Endothelial cell of umbilical vein (primary cell): ENCODE data around the gene MOK. TPM values are rescaled to one million over a fixed set of nuclear protein-coding genes. Genes with fewer than 3 reads are reported as not detected.

Source experiments
- BruUV-seq: library from RNA; stranded (reverse); fragments of 400-500 nt; replicated peaks from 2 replicates; lab custom pipeline; 2021; lab: Mats Ljungman, UMichigan
- CTCF ChIA-PET: fragments of 300-600, 350-600 bp; sonication (Branson Sonifier 250); formaldehyde crosslinking; loops from one replicate; lab custom pipeline; 2021; ENCODE audit warnings: antibody characterized with exemption, inconsistent platforms; lab: Charles Lee
- POLR2A ChIA-PET: fragments of 300-600, 350-600 bp; sonication (Branson Sonifier 250); formaldehyde crosslinking; loops from one replicate; lab custom pipeline; 2021; ENCODE audit warnings: antibody characterized with exemption, inconsistent platforms; lab: Charles Lee
- DNase-seq: peaks from one replicate; pipeline ENCODE4 v3.0.0-alpha.2; 2011; ENCODE audit warnings: low read depth, low spot score
- FAIRE-seq: peaks from 2 replicates; lab custom pipeline; 2011; peaks lifted over from hg19 to GRCh38; lab: Jason Lieb, UNC
- H2AFZ ChIP-seq: 2 replicates; pipeline ENCODE4 v1.6.0; 2012; ENCODE audit warnings: low read depth, low read length, control low read depth, inconsistent platforms
- H3K27ac ChIP-seq: 2 replicates; pipeline ENCODE4 v1.5.1; 2011; ENCODE audit warnings: low read depth, mild to moderate bottlenecking, control low read depth, low read length, moderate library complexity; ENCODE audit not compliant: insufficient read depth
- H3K27me3 ChIP-seq, 2 experiments: 2 replicates each; pipeline versions ENCODE4 v1.6.0 to v1.6.1; 2011; ENCODE audit warnings: low read length in 2 of 2, mixed read lengths in 1 of 2; ENCODE audit not compliant: control insufficient read depth in 2 of 2, insufficient read depth in 2 of 2
- H3K36me3 ChIP-seq, 2 experiments: 2 replicates in 1 of 2; 3 replicates in 1 of 2; pipeline ENCODE4 v1.5.1; 2011; ENCODE audit warnings: low read length in 2 of 2, mild to moderate bottlenecking in 1 of 2, moderate library complexity in 1 of 2; ENCODE audit not compliant: control insufficient read depth in 2 of 2, insufficient read depth in 2 of 2; ENCODE audit errors: extremely low read depth in 1 of 2
- H3K4me1 ChIP-seq: 3 replicates; pipeline ENCODE4 v1.5.1; 2011; ENCODE audit warnings: mild to moderate bottlenecking, low read length; ENCODE audit not compliant: control insufficient read depth, insufficient read depth; ENCODE audit errors: extremely low read depth
- H3K4me2 ChIP-seq: 2 replicates; pipeline ENCODE4 v1.6.1; 2011; ENCODE audit warnings: low read length, control low read depth, mixed read lengths; ENCODE audit not compliant: insufficient read depth
- H3K4me3 ChIP-seq, 3 experiments: fragments of 200-600 bp in 1 of 3; sonication (generic), shearing (Covaris generic) in 1 of 3; replicated peaks in 1 of 3; 2 replicates each; pipeline ENCODE4 v1.5.1; 2011 to 2016; ENCODE audit warnings: control low read depth in 3 of 3, low read length in 3 of 3, mild to moderate bottlenecking in 2 of 3, inconsistent platforms in 1 of 3, low read depth in 1 of 3, moderate library complexity in 1 of 3; ENCODE audit not compliant: insufficient read depth in 1 of 3
- H3K79me2 ChIP-seq: 2 replicates; pipeline ENCODE4 v1.6.0; 2012; ENCODE audit warnings: low read length, inconsistent platforms; ENCODE audit not compliant: control insufficient read depth, insufficient read depth
- H3K9ac ChIP-seq: replicated peaks from 2 replicates; pipeline ENCODE3; 2011; ENCODE audit warnings: low read length, control low read depth; ENCODE audit not compliant: insufficient read depth; ENCODE audit errors: extremely low read depth
- H3K9me1 ChIP-seq: replicated peaks from 3 replicates; pipeline ENCODE4 v1.6.0; 2011; ENCODE audit warnings: mild to moderate bottlenecking, low read length; ENCODE audit not compliant: control insufficient read depth, insufficient read depth; ENCODE audit errors: extremely low read depth
- H3K9me3 ChIP-seq: replicated peaks from 2 replicates; pipeline ENCODE4 v1.5.1; 2012; ENCODE audit warnings: low read length, inconsistent platforms; ENCODE audit not compliant: control insufficient read depth, insufficient read depth
- H4K20me1 ChIP-seq: replicated peaks from 2 replicates; pipeline ENCODE3; 2011; ENCODE audit warnings: mild to moderate bottlenecking, low read length; ENCODE audit not compliant: control insufficient read depth, insufficient read depth; ENCODE audit errors: extremely low read depth
- JUN ChIP-seq: IDR thresholded peaks from 2 replicates; pipeline ENCODE4 v1.6.1; 2011; ENCODE audit warnings: borderline replicate concordance, low read depth; ENCODE audit not compliant: insufficient read length, insufficient read depth
- POLR2AphosphoS5 ChIP-seq: IDR thresholded peaks from 2 replicates; pipeline ENCODE4 v1.6.1; 2012; ENCODE audit warnings: low read depth, mild to moderate bottlenecking, control low read depth, low read length, moderate library complexity; ENCODE audit not compliant: insufficient read depth
- dilution Hi-C: fragments of 300-500 bp; cut with MboI; formaldehyde crosslinking; loops from one replicate; pipeline ENCODE4 v1.15.0; 2019; ENCODE audit warnings: low sequenced_read_pairs; ENCODE audit not compliant: extremely low pct_ligation_motif_present
- intact Hi-C: fragments of 100-400 bp; cut with micrococcal nuclease; formaldehyde crosslinking; loops from one replicate; pipeline ENCODE4 v1.10.0; 2022
- polyA plus RNA-seq, 4 experiments: library from polyadenylated mRNA; depleted of rRNA in 3 of 4; stranded (reverse) in 3 of 4; unstranded in 1 of 4; fragments of >200 nt; gene quantifications; 2 replicates each; pipeline versions ENCODE4 v1.2.1 to v1.2.3, GENCODE V29; 2011 to 2012; ENCODE audit warnings: missing spikeins in 1 of 4
- total RNA-seq: library from RNA; stranded (reverse); gene quantifications from 2 replicates; pipeline ENCODE4 v1.2.3, GENCODE V29; 2021
- TF ChIP-seq, protein P1 (sequence below): IDR thresholded peaks from 2 replicates; pipeline ENCODE4 v1.6.1; 2011; ENCODE audit not compliant: insufficient read depth, insufficient read length

Gene MOK
- total and polyA plus RNA-seq, 2 donors (not counting 3 experiments of a cell fraction or from before 2014, with no cell fraction given), result 6.1 to 8.6 TPM

DNA sequence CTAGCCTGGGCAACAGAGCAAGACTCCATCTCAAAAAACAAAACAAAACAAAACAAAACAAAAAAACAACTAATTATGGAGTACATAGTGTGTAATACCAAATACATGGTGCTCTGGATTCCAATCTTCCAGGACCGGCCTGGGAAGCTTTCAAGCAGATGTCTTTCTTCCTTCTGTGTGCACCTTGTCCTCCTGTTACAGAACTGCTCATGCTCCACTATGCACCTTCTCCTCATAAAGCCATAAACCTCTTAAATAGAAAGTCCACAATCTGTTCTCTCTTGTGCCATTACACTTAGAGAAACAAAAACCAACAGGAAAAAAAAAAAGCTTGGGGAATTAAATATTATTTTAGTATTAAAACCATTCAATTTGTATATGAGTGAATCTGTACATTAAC lies 12.5 kb downstream of the MOK start:
- ChIA-PET POLR2A (no interaction called here), CTCF (no interaction called here)
- no peak for FAIRE-seq
- H3K79me2 ChIP-seq, result no peaks in the 10 kb centered on the region
- BruUV-seq, result no TSS peak
- no peaks in the 10 kb centered on the region for H3K36me3 ChIP-seq
- intact Hi-C loops, result no loop called here
- no peaks in the 10 kb centered on the region for H3K9me1 ChIP-seq
- H3K4me1 ChIP-seq, result peaks cover 3% of the 10 kb centered on the region
- H4K20me1 ChIP-seq, result no peaks in the 10 kb centered on the region
- H3K9ac ChIP-seq, result no peak overlapping the region
- no peak for DNase-seq
- no peak overlapping the region for H3K27ac ChIP-seq
- H3K4me2 ChIP-seq, result no peak overlapping the region
- no peak overlapping the region for H3K4me3 ChIP-seq
- TF ChIP-seq POLR2AphosphoS5, result no peak
- no peaks in the 10 kb centered on the region for H3K9me3 ChIP-seq
- H3K27me3 ChIP-seq, result no peaks in the 10 kb centered on the region
- dilution Hi-C loops, result no loop called here
- H2AFZ ChIP-seq, result no peak overlapping the region

GRCh38 chr14:102288139-102288538 lies 16.8 kb downstream of the MOK start:
- BruUV-seq, result no TSS peak
- H3K27ac ChIP-seq, result no peak overlapping the region
- dilution Hi-C loops (no loop called here), intact Hi-C loops (no loop called here)
- no peaks in the 10 kb centered on the region for H3K27me3 ChIP-seq
- H3K36me3 ChIP-seq, result no peaks in the 10 kb centered on the region
- CTCF ChIA-PET, result no interaction called here
- POLR2A ChIA-PET, result no interaction called here
- no peaks in the 10 kb centered on the region for H3K4me1 ChIP-seq
- DNase-seq (no peak), FAIRE-seq (no peak)
- no peaks in the 10 kb centered on the region for H3K79me2 ChIP-seq
- H3K9me1 ChIP-seq, result no peaks in the 10 kb centered on the region
- no peak overlapping the region for H3K4me3 ChIP-seq
- no peaks in the 10 kb centered on the region for H3K9me3 ChIP-seq
- no peak overlapping the region for H3K9ac ChIP-seq
- H2AFZ ChIP-seq, result no peak overlapping the region
- H3K4me2 ChIP-seq, result no peak overlapping the region
- TF ChIP-seq JUN (no peak), POLR2AphosphoS5 (no peak)
- TF ChIP-seq, protein P1, sequence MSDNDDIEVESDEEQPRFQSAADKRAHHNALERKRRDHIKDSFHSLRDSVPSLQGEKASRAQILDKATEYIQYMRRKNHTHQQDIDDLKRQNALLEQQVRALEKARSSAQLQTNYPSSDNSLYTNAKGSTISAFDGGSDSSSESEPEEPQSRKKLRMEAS, result no peak
- no peaks in the 10 kb centered on the region for H4K20me1 ChIP-seq
